Right lobe of liver (tissue), 4 donors: ENCODE data around the gene ZFP36.

Source experiments
- CTCF ChIP-seq, 4 donors: fragments of 200-600 bp in 3 of 4; fragments of 450-650 bp in 1 of 4; IDR thresholded peaks; one replicate each; pipeline versions ENCODE4 v1.5.1 to v1.8.0; 2016 to 2022; ENCODE audit warnings: antibody characterized with exemption in 4 of 4, mild to moderate bottlenecking in 2 of 4
- POLR2A ChIP-seq: fragments of 450-650 bp; IDR thresholded peaks from one replicate; pipeline ENCODE4 v1.6.1; 2017; ENCODE audit warnings: antibody characterized with exemption, mild to moderate bottlenecking
- donor health status: DM: no; HTN: no; CAD: no.
- donor health status: DM: no; HTN: no; CAD: no.
- donor health status: DM: no; HTN: yes; CAD: no.

- TF ChIP-seq CTCF (IDR thresholded peaks at IDR 0.05) (no peak), POLR2A (no peak)
These were observed 21.9 kb downstream of the ZFP36 start for GRCh38 chr19:39428283-39429112.
